Astrocyte of the hippocampus (primary cell): ENCODE results near the gene KISS1R.

Experiments used
- DNase-seq: peaks from one replicate; pipeline ENCODE4 v3.0.0; 2011; ENCODE audit warnings: low read depth, low spot score

Gene KISS1R

GRCh38 chr19:936175-936546, 19.0 kb downstream of the KISS1R start:
- no peak for DNase-seq

DNA sequence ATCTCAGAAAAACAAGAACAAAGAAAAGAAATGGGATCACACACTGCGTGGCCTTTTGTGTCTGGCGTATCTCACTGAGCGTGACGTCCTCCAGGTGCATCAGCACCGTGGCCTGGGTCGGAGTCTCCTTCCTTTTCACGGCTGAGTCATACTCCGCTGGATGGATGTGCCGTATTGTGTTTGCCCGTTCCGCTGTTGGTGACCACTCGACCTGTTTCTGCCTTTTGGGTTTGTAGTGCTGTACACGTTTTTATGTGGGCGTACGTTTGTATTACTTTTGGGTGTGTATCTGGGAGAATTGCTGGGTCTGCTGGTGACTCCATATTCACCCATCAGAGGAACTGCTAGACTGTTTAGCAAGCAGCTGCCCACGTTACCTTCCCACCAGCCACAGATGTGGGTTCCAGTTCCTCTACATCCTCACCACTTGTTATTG, 20.1 kb downstream of the KISS1R start:
- DNase-seq = no peak

DNA sequence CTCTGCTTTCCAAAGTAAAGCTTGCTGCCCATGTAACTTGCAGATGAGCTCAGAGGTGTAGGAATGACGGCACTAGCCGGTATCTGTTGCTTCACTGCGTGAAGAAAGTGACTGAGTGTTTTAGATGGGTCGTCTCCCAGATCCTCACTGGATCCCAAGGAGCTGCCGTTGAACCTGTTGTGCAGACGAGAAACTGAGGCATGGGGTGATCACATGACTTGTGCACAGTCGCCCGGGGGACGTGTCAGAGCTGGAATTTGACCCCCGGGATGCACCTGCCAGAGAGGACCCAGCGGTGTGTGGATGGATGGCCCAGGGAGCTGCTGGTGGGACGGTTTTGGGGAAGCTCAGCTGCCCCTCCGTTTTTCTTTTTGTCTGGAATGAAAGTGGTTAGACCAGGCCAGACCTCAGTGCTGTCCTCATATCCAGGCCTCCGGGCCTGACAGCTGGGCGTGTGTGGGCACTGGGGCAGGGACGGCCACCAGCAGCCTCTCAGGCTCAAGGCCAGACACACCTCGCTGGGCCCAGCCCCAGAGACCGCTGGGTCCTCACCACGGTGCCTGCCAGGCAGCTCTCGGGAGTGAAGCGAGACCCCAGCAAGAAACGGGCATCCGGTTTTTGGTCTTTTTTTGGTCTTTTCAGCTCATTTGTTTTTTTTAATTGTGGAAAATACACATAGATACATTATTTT, 21.2 kb downstream of the KISS1R start:
- DNase-seq = no peak

- DNase-seq = no peak
These were observed 22.3 kb downstream of the KISS1R start for GRCh38 chr19:939439-939838.

- DNase-seq = no peak
These were observed 22.8 kb downstream of the KISS1R start for GRCh38 chr19:939922-940321.

GRCh38 chr19:940591-941291, 23.6 kb downstream of the KISS1R start:
- DNase-seq = peak; percentile 88

DNA sequence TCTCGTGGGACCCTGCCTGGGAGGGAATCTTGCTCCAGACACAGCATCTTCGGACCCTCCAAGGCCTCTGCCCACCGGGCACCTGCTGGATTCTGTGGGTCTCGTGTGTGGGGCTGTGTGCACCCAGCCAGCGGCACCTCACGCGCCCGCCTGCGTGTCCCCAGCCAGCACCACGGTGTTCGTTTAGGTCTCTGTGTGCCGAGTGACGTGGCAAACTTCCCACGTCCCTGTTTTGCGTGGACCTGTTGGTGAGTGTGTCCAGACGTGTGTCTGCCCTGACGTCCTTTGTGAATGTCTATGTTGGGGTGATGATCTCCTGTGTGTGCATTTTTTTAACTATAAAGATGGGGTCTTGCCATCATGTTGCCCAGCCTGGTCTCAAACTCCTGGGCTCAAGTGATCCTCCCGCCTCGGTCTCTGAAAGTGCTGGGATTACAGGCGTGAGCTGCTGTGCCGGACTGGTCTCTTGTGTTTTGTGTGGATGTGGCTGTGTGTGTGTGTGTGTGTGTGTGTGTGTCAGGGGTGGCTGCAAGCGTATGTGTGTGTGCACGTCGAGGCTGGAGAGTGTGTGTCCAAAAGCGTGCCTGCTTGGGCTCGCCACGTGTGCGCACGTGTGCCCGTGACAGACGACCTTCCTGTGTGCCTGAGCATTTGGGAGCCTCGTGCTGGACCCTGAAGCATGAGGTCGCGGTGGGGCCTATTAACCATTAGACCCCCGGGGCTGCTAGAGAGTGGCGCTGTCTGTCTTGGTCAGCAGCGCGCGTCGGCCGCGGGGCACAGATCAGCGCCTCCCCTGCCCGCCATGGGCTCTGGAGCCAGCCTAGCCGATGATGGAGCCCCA, 24.4 kb downstream of the KISS1R start:
- DNase-seq = no peak

GRCh38 chr19:942133-942645, 25.1 kb downstream of the KISS1R start:
- DNase-seq = no peak

DNA sequence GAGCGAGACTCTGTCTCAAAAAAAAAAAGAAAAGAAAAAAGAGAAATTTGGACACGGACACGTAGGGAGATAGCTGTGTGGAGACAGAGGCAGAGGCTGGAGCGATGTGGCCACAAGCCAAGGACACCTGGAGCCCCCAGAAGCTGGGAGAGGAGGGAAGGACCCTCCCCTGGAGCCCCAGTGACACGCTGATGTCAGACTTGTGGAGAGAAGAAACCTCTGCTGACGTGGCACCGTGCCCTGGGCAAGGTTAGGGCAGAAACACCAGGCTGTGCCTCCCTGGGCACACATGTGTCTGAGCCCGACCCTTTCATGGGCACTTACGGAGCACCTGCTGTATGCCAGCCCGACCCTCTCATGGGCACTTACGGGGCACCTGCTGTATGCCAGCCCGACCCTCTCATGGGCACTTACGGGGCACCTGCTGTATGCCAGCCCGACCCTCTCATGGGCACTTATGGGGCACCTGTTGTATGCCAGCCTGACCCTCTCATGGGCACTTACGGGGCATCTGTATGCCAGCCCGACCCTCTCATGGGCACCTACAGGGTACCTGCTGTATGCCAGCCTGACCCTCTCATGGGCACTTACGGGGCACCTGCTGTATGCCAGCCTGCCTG, 26.5 kb downstream of the KISS1R start:
- no peak for DNase-seq

DNA sequence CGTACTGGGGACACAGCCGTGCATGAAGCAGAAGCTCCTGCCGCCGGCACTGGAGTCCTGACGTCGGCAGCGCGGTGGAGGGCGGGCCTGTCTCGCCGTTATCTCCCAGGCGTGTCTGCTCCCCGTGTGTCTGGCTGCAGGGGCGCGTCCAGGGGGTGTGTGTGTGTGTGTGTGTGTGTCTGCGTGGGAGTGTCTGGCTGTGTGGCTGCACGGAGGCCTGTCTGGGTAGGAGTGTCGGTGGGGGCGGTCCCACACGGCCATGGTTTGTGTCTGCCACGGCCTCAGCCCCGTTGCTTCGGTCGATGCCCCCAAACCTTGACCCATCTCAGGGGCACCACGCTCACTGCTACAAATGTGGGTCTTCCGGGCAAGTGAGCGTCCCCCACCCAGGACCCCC, 27.0 kb downstream of the KISS1R start:
- no peak for DNase-seq

DNA sequence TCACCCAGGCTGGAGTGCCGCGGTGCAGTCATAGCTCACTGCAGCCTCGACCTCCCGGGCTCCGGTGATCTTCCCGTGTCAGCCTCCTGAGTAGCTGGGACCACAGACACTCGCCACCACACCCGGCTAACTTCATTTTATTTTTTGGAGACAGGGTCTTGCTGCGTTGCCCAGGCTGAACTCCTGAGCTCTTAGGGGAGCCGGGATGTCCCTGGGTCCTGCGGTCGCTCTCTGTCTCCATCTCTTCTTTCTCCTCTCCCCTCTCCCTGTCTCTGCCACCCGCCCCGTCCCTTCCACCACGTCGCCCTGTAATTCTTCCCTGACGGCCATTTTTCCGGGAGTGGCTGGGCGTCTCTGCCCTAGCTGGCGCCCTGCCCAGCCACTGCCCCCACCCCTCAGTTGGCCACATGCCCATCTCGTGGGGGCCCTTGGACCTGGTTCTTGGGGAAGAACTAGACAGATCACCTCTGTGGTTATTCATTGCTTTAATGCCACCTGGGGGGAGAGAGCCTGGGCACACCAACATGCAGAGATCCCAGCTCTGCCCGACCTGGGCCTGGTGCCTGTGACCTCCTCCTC, 27.6 kb downstream of the KISS1R start:
- no peak for DNase-seq

DNA sequence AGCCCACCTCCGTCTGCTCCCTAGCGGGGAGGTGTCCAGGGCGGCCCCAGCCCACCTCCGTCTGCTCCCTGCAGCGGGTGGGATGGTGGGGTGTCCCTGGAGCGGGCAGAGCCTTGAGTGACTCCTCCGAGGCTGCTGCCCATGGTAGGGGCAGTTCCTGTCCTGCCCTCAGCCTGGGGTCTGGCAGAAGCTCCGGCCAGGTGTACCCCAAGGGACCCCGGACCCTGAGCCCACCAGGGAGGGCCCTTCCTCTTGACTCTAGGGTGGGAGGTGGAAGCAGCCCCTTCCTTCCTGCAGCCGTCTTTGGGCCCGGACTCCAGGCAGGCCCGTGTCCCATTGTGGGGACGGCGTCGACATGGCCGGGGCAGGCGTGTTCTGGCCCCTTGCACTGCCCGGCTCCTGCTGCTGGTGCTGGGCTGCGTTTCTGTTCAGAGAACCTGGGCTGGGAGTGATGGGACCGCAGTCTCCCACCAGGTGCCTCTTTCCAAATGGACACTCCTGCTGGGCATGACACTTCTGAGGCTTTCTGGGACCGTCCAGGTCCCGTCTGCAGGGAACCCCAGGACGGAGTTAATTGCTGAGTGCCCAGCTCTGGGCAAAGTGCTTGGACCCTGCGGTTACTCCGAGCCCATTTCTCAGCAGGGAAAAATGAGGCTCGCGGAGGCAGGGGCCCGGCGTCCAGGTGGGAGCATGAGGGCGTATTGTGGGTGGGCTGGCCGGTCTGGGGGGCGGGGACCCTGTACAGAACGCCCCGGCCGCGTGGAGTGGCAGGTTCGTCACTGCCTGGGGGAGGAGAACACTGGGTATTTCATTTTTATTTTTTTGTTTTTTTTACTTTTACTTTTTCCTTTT, 28.5 kb downstream of the KISS1R start:
- DNase-seq = no peak

DNA sequence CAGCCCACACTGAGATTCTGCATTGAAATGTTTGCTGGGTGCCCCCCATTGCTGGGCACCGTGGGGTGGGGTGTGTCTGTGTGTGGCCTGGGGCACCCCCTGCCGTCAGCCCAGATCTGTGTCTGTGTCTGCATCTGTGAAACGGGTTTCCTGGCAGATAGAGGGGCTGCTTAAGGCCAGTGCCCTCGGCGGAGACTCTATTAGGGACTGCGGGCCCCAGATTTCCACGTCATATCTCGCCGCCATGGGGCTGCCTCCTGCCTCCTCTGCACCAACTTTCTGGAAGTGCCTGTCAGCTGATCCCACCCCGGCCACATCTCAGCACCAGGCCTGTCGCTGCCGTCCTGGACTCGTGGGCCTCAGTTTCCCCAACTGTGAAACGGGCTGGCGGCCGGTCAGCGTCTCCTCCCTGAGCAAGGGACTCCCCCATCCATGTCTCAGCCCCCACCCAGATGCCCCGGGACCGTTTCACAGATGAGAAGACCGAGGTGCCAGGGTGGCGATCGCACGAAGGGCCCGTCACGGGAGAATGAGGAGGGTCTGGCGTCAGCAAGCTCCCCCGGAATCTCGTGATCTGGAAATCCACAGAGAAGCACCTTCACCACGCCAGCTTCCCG, 30.1 kb downstream of the KISS1R start:
- DNase-seq = no peak

- DNase-seq = no peak
These were observed 30.8 kb downstream of the KISS1R start for GRCh38 chr19:947707-948539.

DNA sequence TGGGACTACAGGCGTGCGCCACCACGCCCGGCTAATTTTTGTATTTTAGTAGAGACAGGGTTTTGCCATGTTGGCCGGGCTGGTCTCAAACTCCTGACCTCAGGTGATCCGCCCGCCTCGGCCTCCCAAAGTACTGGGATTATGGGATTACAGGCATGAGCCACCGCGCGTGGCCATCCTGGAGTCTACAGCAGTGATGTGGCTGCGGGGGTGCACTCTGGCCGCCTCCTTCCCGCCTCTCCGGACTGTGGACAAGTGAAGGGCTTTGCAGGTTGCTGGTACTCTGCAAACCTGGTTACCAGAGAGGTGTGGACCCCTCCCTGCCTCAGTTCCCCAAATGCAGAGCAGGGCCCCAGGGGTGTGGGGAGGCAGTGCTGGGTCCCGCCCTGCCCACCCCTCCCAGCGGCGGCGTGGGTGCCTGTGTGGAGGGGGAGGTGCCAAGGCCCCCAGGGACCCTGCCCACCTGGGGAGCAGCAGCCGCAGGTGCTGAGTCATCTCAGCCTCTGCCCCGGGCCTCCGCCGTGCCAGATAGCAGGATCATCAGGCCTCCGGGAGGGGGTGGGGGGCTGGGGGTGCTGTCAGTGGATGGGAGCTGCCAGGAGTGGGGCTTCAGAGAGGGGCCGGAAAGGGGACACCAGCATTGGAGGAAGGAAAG, 31.8 kb downstream of the KISS1R start:
- DNase-seq = no peak

- no peak for DNase-seq
These were observed 33.4 kb downstream of the KISS1R start for GRCh38 chr19:950352-951066.

DNA sequence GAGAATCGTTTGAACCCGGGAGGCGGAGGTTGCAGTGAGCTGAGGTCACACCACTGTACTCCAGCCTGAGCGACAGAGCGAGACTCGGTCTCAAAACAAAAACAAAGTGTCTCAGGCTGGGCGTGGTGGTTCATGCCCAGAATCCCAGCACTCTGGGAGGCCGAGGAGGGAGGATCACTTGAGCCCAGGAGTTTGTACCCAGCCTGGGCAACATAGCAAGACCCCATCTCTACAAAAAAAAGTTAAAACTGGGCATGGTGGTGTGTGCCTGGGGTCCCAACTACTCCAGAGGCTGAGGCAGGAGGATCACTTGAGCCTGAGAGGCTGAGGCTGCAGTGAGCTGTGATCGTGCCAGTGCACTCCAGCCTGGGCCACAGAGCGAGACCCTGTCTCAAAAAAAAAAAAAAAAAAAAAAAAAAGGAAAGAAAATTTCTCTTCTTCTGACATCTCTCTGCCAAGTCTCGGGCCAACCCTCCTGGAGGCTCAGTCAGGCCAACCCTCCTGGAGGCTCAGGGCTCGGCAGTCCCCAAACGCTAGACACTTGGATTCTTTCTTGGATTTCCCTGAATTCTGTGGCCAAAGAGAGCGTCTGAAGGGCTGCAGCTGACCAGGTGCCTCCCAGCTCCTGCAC, 35.0 kb downstream of the KISS1R start:
- DNase-seq = no peak
